GM12878 (cell line): ENCODE measurements around the gene PPIP5K2. TPM values are rescaled to one million over a fixed set of nuclear protein-coding genes. Genes with fewer than 3 reads are reported as not detected.

Experiments used
- ATAC-seq: fragments of 200-7000 bp; cut with Tn5 transposase; 3 replicates; pipeline ENCODE4 v1.9.1; 2020; ENCODE audit warnings: mild to moderate bottlenecking, moderate library complexity
- BruUV-seq: library from RNA; stranded (reverse); fragments of 400-500 nt; replicated peaks from 2 replicates; lab custom pipeline; 2021; lab: Mats Ljungman, UMichigan
- CTCF ChIA-PET: fragments of 300-600 bp; sonication (Branson Sonifier 250); formaldehyde crosslinking; extraction: SDS; loops from one replicate; lab custom pipeline; 2021; ENCODE audit warnings: inconsistent platforms; lab: Yijun Ruan, JAX
- POLR2A ChIA-PET: fragments of 350-600 bp; formaldehyde crosslinking; extraction: SDS; loops from one replicate; lab custom pipeline; 2021; ENCODE audit warnings: inconsistent platforms; lab: Charles Lee
- RAD21 ChIA-PET: fragments of 300-600 bp; sonication (Branson Sonifier 250); formaldehyde crosslinking; loops from one replicate; lab custom pipeline; 2023; ENCODE audit warnings: antibody characterized with exemption; ENCODE audit not compliant: unreplicated experiment; lab: Charles Lee
- SMC1A ChIA-PET: fragments of 300-600 bp; sonication (Branson Sonifier 250); formaldehyde crosslinking; loops from one replicate; lab custom pipeline; 2023; ENCODE audit not compliant: unreplicated experiment, uncharacterized antibody; lab: Charles Lee
- DNase-seq: peaks from one replicate; pipeline ENCODE4 v3.0.0-alpha.2; 2011; ENCODE audit warnings: low read depth, low spot score
- FAIRE-seq: peaks from 3 replicates; lab custom pipeline; 2011; peaks lifted over from hg19 to GRCh38; lab: Jason Lieb, UNC
- H2AFZ ChIP-seq: 2 replicates; pipeline ENCODE4 v1.6.0; 2011; ENCODE audit warnings: low read depth, low read length, control low read depth; ENCODE audit not compliant: control insufficient read depth
- H3K27ac ChIP-seq: 2 replicates; pipeline ENCODE4 v1.5.1; 2011; ENCODE audit warnings: control low read depth; ENCODE audit not compliant: control insufficient read depth, insufficient read depth
- H3K27me3 ChIP-seq, 2 experiments: replicated peaks in 1 of 2; 2 replicates each; pipeline versions ENCODE4 v1.6.0 to v1.6.1; 2011; ENCODE audit warnings: low read length in 1 of 2; ENCODE audit not compliant: control insufficient read depth in 2 of 2, insufficient read depth in 2 of 2
- H3K36me3 ChIP-seq, 2 experiments: 2 replicates each; pipeline ENCODE4 v1.5.1; 2011; ENCODE audit warnings: low read length in 1 of 2; ENCODE audit not compliant: control insufficient read depth in 2 of 2, insufficient read depth in 2 of 2
- H3K4me1 ChIP-seq: 2 replicates; pipeline ENCODE4 v1.6.1; 2011; ENCODE audit warnings: mild to moderate bottlenecking, low read length, moderate library complexity, mixed read lengths; ENCODE audit not compliant: control insufficient read depth, insufficient read depth
- H3K4me2 ChIP-seq: 2 replicates; pipeline ENCODE4 v1.6.0; 2011; ENCODE audit warnings: control low read depth; ENCODE audit not compliant: control insufficient read depth, insufficient read depth
- H3K4me3 ChIP-seq: fragments of 200-600 bp; sonication (generic); 2 replicates; pipeline ENCODE4 v1.5.1; 2016
- H3K79me2 ChIP-seq: 2 replicates; pipeline ENCODE4 v1.6.0; 2011; ENCODE audit warnings: low read length; ENCODE audit not compliant: control insufficient read depth, insufficient read depth
- H3K9ac ChIP-seq: 2 replicates; pipeline ENCODE4 v1.8.0; 2011; ENCODE audit warnings: low read length, control low read depth, mixed read lengths; ENCODE audit not compliant: control insufficient read depth, insufficient read depth
- H3K9me3 ChIP-seq: replicated peaks from 3 replicates; pipeline ENCODE4 v1.5.1; 2011; ENCODE audit warnings: mild to moderate bottlenecking, low read length; ENCODE audit not compliant: control insufficient read depth, insufficient read depth
- H4K20me1 ChIP-seq: 2 replicates; pipeline ENCODE4 v1.6.0; 2011; ENCODE audit not compliant: control insufficient read depth, insufficient read depth
- ASH2L ChIP-seq: fragments of 300-600, 200-600 bp; sonication (generic); IDR thresholded peaks from 2 replicates; pipeline ENCODE4 v1.6.1; 2017; ENCODE audit warnings: low read depth, mild to moderate bottlenecking, borderline replicate concordance
- ATF7 ChIP-seq: fragments of 450-650 bp; IDR thresholded peaks from 2 replicates; pipeline ENCODE4 v1.6.1; 2016; ENCODE audit warnings: low read depth, mild to moderate bottlenecking
- BACH1 ChIP-seq: fragments of 450-650 bp; IDR thresholded peaks from 2 replicates; pipeline ENCODE4 v1.6.1; 2017; ENCODE audit warnings: mild to moderate bottlenecking, borderline replicate concordance
- CEBPB ChIP-seq, 2 experiments: fragments of 150-350 bp in 1 of 2; IDR thresholded peaks; 2 replicates each; pipeline ENCODE4 v1.6.1; 2012 to 2014; ENCODE audit warnings: low read depth in 2 of 2, low read length in 2 of 2, borderline replicate concordance in 1 of 2, inconsistent platforms in 1 of 2
- POU2F2 ChIP-seq: IDR thresholded peaks from 3 replicates; pipeline ENCODE4 v1.6.1; 2011; ENCODE audit warnings: low read depth, mild to moderate bottlenecking, low read length, borderline replicate concordance
- RBBP5 ChIP-seq: fragments of 200-600 bp; sonication (generic); conservative IDR thresholded peaks from 2 replicates; pipeline ENCODE4 v1.6.1; 2016
- SIN3A ChIP-seq: IDR thresholded peaks from 2 replicates; pipeline ENCODE4 v1.6.1; 2012; ENCODE audit warnings: low read depth, low read length, improper control_type of control experiment
- STAT1 ChIP-seq: fragments of 450-650 bp; conservative IDR thresholded peaks from 2 replicates; pipeline ENCODE4 v1.6.1; 2014; ENCODE audit warnings: antibody characterized with exemption, mild to moderate bottlenecking
- SUZ12 ChIP-seq: fragments of 200-600 bp; sonication (generic); IDR thresholded peaks from one replicate; pipeline ENCODE4 v1.6.1; 2018; ENCODE audit warnings: antibody characterized with exemption, mild to moderate bottlenecking; ENCODE audit not compliant: unreplicated experiment
- ZNF207 ChIP-seq: fragments of 450-650 bp; IDR thresholded peaks from 2 replicates; pipeline ENCODE4 v1.6.1; 2014; ENCODE audit warnings: antibody characterized with exemption, mild to moderate bottlenecking, borderline replicate concordance
- ZNF274 ChIP-seq: IDR thresholded peaks from one replicate; pipeline ENCODE4 v1.8.0; 2011; ENCODE audit not compliant: insufficient read length, insufficient read depth
- ZSCAN29 ChIP-seq: fragments of 450-650 bp; IDR thresholded peaks from 2 replicates; pipeline ENCODE4 v1.6.1; 2017; ENCODE audit warnings: mild to moderate bottlenecking, moderate library complexity
- WGBS: methylation state at CpG from one replicate; pipeline ENCODE4 v1.1.6; 2016; ENCODE audit warnings: low lambda C conversion rate; ENCODE audit not compliant: insufficient replicate concordance, insufficient coverage; ENCODE audit errors: missing lambda C conversion rate; 5-methylcytosine and 5-hydroxymethylcytosine counted together
- in situ Hi-C: fragments of 300-500 bp; cut with MboI; formaldehyde crosslinking; loops from 9 replicates; pipeline ENCODE4 v1.14.3; 2018; ENCODE audit warnings: mixed read lengths
- intact Hi-C: fragments of 100-400 bp; cut with micrococcal nuclease; formaldehyde crosslinking; loops from one replicate; pipeline ENCODE4 v1.14.2; 2022; ENCODE audit not compliant: unreplicated experiment
- polyA plus RNA-seq, 11 experiments: library from polyadenylated mRNA; depleted of rRNA in 4 of 11; unstranded in 6 of 11; stranded (reverse) in 5 of 11; fragments of >200 nt; fragmentation: Nextera tagmentation in 4 of 11; fragmentation: Illumina TruSeq in 1 of 11; extraction: Ambion mirVana in 4 of 11; extraction: Trizol in 1 of 11; gene quantifications; 1 replicate in 1 of 11; 2 replicates in 10 of 11; pipeline versions ENCODE4 v1.2.1 to v1.2.3, GENCODE V29; 2011 to 2016; ENCODE audit warnings: inconsistent platforms in 2 of 11, missing spikeins in 2 of 11, low read depth in 1 of 11
- total RNA-seq, 4 experiments: library from RNA; depleted of rRNA in 3 of 4; stranded (reverse); fragments of >200 nt in 3 of 4; fragmentation: Illumina TruSeq in 1 of 4; extraction: Trizol in 1 of 4; gene quantifications; 2 replicates each; pipeline versions ENCODE4 v1.2.1 to v1.2.3, GENCODE V29; 2013 to 2021
- TF ChIP-seq, protein P1 (sequence below), 3 experiments: IDR thresholded peaks in 2 of 3; conservative IDR thresholded peaks in 1 of 3; 2 replicates each; pipeline ENCODE4 v1.5.1; 2011; ENCODE audit warnings: low read depth in 3 of 3, low read length in 3 of 3, mild to moderate bottlenecking in 3 of 3, control low read depth in 2 of 3, moderate library complexity in 2 of 3, inconsistent platforms in 1 of 3, mixed read lengths in 1 of 3; ENCODE audit not compliant: control insufficient read depth in 2 of 3, insufficient read depth in 1 of 3; ENCODE audit errors: extremely low read depth in 1 of 3
- TF ChIP-seq, protein P2 (sequence below): IDR thresholded peaks from 2 replicates; pipeline ENCODE4 v1.6.1; 2011; ENCODE audit warnings: mild to moderate bottlenecking, low read depth, low read length, moderate library complexity; ENCODE audit not compliant: insufficient replicate concordance
- TF ChIP-seq, protein P3 (sequence below): fragments of 450-650 bp; IDR thresholded peaks from 2 replicates; pipeline ENCODE4 v1.6.1; 2016; ENCODE audit warnings: mild to moderate bottlenecking

PPIP5K2 gene
- total and polyA plus RNA-seq, 10 of the 15 experiments (the other 5 are each of a cell fraction or from before 2014, with no cell fraction given): 27.7 to 87.3 (median 58.6) TPM

DNA sequence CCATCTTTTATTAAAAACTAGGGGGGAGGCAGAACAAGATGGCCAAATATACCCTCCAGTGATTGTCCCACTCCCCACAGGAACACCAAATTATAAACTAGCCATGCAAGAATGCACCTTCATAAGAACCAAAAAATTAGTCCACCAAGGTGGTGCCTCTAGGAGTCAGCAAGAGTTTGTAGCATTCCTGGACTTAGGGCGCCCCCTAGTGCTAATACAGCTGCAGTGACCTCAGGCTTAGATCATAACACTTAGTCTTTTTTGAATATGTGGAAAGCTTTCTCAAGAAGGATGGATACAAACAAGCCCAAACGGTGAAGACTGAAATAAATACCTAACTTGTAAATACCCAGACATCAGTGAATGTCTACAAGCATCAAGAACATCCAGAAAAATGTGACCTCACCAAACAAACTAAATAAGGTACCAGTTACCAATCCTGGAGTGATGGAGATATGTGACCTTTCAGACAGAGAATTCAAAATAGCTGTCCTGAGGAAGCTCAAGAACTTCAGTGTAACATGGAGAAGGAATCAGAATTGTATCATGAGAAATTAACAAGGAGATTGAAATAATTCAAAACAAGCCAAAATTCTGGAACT lies 19.3 kb downstream of the PPIP5K2 start:
- ATAC-seq (peak; percentile 100), FAIRE-seq (peak; percentile 86), DNase-seq (peak; percentile 30)
- no peak overlapping the region for H3K27ac ChIP-seq
- no peaks in the 10 kb centered on the region for H3K9me3 ChIP-seq
- H3K9ac ChIP-seq: no peak overlapping the region
- 0% methylated on average over 2 of the region's 2 CpGs for WGBS
- POLR2A ChIA-PET: no interaction called here
- no peaks in the 10 kb centered on the region for H4K20me1 ChIP-seq
- in situ Hi-C loops: loop anchor here (10.0 kb wide), 2 partner anchors 355 to 555 kb away; no protein-coding TSS in a partner anchor
- H3K4me1 ChIP-seq: no peaks in the 10 kb centered on the region
- BruUV-seq: no TSS peak
- CTCF ChIA-PET: interaction anchor here (0.6 to 5.0 kb wide), 54 partner anchors 10 to 602 kb away, joined by 3 to 54 read pairs (median 4); partner anchors contain the start of genes GIN1 and PPIP5K2
- H3K79me2 ChIP-seq: no peaks in the 10 kb centered on the region; the same call in 1 of the 2 replicates
- H3K4me3 ChIP-seq: no peak overlapping the region
- H3K36me3 ChIP-seq: peaks cover 0 to 13% of the 10 kb centered on the region in 2 experiments; a peak in 3 of 4 replicates
- intact Hi-C loops: loop anchor here (1.0 to 10.0 kb wide), 6 partner anchors 99 to 556 kb away; no protein-coding TSS in a partner anchor
- H3K27me3 ChIP-seq: no peaks in the 10 kb centered on the region
- no peak overlapping the region for H3K4me2 ChIP-seq
- no peak overlapping the region for H2AFZ ChIP-seq
- RAD21 ChIA-PET: interaction anchor here (0.8 to 4.3 kb wide), 13 partner anchors 27 to 554 kb away, joined by 3 to 27 read pairs (median 4); partner anchors contain the start of gene PAM
- SMC1A ChIA-PET: interaction anchor here (0.7 to 2.4 kb wide), 27 partner anchors 9 to 558 kb away, joined by 3 to 25 read pairs (median 4); partner anchors contain the start of genes GIN1 and PPIP5K2
- TF ChIP-seq STAT1 (no peak), ZNF274 (no peak), ZSCAN29 (no peak), ZNF207 (no peak), RBBP5 (no peak), POU2F2 (peak; percentile 41; the same call in 1 of the 3 replicates), CEBPB (IDR thresholded peaks at IDR 0.05; ENCODE audit: borderline replicate concordance in 1 of 2, low read depth in 2 of 2, low read length in 2 of 2) (no peak), SIN3A (no peak), ATF7 (no peak), SUZ12 (no peak), BACH1 (no peak), ASH2L (no peak)
- TF ChIP-seq, protein P1, sequence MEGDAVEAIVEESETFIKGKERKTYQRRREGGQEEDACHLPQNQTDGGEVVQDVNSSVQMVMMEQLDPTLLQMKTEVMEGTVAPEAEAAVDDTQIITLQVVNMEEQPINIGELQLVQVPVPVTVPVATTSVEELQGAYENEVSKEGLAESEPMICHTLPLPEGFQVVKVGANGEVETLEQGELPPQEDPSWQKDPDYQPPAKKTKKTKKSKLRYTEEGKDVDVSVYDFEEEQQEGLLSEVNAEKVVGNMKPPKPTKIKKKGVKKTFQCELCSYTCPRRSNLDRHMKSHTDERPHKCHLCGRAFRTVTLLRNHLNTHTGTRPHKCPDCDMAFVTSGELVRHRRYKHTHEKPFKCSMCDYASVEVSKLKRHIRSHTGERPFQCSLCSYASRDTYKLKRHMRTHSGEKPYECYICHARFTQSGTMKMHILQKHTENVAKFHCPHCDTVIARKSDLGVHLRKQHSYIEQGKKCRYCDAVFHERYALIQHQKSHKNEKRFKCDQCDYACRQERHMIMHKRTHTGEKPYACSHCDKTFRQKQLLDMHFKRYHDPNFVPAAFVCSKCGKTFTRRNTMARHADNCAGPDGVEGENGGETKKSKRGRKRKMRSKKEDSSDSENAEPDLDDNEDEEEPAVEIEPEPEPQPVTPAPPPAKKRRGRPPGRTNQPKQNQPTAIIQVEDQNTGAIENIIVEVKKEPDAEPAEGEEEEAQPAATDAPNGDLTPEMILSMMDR (IDR thresholded peaks at IDR 0.05 in 2 of 3, conservative IDR thresholded peaks at IDR 0.05 in 1 of 3; ENCODE audit: control insufficient read depth in 2 of 3, extremely low read depth in 1 of 3, insufficient read depth in 1 of 3, low read depth in 3 of 3, low read length in 3 of 3): peak; percentile 83 to 96 (median 94); a peak in 5 of 6 replicates
- TF ChIP-seq, protein P2, sequence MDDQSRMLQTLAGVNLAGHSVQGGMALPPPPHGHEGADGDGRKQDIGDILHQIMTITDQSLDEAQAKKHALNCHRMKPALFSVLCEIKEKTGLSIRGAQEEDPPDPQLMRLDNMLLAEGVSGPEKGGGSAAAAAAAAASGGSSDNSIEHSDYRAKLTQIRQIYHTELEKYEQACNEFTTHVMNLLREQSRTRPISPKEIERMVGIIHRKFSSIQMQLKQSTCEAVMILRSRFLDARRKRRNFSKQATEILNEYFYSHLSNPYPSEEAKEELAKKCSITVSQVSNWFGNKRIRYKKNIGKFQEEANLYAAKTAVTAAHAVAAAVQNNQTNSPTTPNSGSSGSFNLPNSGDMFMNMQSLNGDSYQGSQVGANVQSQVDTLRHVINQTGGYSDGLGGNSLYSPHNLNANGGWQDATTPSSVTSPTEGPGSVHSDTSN: no peak
- TF ChIP-seq, protein P3, sequence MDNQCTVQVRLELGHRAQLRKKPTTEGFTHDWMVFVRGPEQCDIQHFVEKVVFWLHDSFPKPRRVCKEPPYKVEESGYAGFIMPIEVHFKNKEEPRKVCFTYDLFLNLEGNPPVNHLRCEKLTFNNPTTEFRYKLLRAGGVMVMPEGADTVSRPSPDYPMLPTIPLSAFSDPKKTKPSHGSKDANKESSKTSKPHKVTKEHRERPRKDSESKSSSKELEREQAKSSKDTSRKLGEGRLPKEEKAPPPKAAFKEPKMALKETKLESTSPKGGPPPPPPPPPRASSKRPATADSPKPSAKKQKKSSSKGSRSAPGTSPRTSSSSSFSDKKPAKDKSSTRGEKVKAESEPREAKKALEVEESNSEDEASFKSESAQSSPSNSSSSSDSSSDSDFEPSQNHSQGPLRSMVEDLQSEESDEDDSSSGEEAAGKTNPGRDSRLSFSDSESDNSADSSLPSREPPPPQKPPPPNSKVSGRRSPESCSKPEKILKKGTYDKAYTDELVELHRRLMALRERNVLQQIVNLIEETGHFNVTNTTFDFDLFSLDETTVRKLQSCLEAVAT: no peak
